HG03060 (cell line): ENCODE results near the gene ATP5F1C.
"Not testable (repeated sequence)": the region's sequence is repeated elsewhere in the genome, so short reads cannot be mapped to it uniquely, and the experiment has no call there.

Experiments used
- ATAC-seq: cut with Tn5 transposase; IDR thresholded peaks from one replicate; pipeline ENCODE4 v1.9.1; 2021; ENCODE audit warnings: low read depth, moderate number of reproducible peaks; ENCODE audit not compliant: unreplicated experiment

The ATP5F1C gene

DNA sequence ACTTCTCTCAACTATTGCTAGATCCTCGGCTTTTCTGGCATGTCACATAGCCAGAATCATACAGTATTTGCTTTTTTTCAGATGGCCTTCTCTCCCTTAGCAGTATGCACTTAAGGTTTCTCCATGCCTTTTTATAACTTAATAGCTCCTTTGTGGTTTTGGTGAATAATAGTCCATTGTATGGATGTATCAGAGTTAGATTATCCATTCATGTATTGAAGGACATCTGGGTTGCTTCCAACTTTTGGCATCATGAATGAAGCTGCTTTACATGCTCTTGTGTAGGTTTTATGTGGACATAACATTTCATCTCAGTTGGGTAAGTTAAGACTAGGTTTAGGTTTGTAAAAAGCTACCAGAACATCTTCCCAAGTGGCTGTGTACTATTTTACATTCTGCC is 4.6 kb downstream of the ATP5F1C start:
- ATAC-seq = no peak

DNA sequence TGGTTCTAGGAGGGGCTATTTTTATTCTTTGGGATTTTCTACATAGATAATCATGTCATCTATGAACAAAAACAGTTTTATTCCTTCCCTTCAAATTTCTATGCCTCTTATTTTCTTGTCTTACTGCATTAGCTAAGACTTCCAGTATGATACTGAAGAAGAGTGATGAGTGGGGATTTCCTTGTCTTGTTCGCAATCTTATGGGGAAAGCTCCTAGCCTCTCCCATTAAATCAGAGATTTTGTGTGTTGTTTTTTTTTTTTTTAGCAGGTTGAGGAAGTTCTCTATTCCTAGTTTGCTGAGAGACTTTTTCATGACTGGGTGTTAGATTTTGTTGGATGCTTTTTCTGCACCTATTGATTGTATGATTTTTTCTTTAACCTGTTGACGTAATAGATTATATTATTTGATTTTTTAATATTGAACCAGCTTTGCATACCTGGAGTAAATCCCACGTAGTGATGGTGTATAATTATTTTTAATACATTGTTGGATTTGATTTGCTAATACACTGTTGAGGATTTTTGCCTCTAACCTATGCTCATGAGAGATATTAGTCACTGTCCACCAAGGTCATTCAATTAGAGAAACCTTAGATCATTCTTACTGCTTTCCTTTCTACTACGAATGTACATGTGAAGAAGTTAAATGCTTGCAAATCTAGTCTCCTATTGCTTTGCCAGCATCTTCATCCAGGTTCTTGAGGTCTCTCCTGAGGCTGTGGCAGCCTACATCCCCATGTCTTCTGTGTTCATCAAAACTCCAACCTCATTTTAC is 6.5 kb downstream of the ATP5F1C start:
- no peak for ATAC-seq

DNA sequence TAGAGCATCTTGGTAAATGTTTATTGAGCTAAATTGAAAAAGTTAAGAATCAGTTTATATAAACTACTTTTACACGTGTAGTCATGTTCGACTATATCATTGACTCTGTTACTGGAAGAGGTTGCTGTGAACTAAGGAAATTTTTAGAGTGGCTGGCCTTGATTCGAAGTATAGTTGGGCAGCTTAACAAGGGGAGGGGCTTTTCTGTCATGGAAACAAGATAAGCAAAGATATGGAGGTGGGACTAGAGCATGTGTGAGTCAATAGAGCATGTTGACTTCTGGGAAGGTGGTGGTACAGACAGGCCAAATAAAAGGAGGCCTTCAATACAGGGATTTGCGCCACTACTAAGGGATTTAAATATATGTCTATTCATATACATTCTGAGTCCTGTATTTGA is 7.6 kb downstream of the ATP5F1C start:
- no peak for ATAC-seq

DNA sequence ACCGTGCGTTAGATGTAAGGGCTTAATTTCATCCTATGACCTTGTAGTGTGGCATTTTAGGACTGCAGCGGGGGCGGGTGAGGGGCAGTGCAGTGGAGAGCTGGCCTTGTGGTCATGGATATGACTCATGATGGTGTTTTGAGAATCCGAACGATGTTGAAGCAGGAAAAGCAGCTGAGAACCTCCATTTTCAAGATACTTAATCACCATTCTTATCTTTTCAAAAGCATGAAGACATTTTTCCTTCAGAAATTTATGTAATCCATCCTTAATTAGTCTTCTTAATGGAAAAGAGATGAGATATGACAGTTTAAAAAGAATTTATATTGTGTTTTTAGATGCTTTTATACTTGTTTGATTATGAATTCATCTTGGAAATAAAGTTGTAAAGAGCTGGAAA is 9.6 kb downstream of the ATP5F1C start:
- no peak for ATAC-seq

DNA sequence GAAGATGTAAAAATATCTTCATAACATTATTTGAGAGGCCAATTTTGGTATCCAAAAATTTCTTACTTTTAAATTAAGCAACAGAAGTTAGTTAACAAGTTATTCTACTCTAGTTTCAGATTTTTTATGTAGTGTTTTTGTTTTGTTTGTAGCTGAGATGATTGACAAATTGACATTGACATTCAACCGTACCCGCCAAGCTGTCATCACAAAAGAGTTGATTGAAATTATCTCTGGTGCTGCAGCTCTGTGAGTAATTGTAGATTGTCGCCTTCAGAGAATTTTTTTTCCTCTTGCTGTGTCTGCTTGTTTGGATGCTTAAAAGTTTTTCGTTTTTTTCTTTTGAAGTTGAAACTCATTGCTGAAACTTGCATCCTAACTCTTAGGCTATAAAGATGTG is 14.6 kb downstream of the ATP5F1C start:
- ATAC-seq = no peak

DNA sequence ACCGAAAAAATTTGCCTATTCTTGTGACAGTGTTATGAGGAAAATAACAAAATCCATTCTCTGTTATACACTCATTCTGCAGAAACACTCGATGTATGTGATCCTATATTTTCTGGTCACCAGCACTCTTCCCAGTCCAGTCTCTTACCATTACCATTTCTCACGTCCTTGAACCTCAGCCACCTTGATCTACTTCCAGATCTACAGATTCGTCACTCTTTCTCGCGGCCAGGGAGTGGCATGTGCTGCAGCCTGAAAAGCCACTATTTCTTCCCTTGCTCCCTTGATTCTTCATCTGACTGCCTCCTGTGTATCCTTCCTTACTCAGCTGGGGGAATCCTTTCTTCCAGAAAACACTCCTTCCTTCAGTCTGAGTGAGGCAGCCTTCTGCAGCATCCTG is 16.2 kb downstream of the ATP5F1C start:
- ATAC-seq = no peak

DNA sequence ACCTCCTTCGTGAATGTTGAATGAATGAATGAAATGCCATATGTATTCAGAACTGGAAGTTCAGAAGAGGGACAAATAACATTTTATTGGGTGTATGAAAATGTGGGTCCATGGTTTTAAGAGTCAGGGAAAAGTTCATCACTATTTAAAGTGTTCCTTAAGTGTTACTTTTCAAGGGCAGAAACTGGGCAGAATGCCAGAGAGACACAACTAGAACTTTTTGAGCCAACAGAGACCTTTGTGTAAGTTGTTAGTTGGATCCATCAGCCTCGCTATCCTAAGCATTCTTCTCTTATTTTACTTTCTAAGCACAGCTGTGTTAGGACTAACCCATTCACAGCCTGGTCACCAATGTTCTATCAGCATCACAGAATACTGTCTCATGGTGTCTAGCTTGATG is 16.8 kb downstream of the ATP5F1C start:
- ATAC-seq = no peak

DNA sequence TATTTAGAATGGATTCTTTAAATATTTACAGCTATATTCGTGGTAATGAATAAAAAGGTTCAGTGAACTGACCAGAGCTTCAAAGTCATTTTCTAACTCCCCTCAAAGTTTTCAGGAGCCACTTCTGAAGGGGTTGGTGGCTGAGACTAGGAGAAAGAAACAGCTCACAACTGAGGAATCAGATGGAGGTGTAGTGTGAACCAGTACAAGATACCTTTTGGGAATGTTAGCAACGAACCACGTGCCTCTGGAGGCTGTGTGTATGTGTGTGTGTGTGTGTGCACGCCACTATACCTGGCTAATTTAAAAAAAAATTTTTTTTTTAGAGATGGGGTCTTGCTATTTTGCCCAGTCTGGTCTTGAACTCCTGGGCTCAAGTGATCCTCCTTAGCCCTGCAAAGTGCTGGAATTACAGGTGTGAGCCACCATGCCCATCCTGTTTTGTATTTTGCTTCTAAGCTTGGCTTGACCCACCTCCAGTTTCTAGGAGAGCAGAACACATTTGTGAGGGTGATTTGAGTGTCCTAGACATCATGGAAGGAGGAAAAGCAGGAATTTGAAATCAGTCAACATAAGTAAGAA is 20.8 kb downstream of the ATP5F1C start:
- no peak for ATAC-seq

DNA sequence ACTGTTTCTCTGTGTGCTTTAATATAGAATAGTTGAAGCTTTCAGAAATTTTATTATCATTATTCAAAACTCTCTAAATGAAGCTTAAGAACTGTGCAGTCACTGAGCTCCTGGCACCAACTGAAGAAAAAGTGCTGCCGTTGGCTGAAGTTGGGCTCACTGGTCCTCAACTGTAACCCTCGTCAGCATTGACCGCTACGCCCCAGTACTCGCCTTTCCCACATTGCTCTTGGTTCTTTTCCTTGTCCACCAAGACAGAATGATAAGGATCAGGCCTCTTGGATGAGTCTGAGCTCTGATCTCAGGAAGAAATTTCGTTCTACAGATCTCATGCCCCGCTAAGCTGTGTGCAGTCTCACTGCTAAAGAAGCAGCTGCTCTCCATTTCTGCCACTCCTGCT is 22.5 kb downstream of the ATP5F1C start:
- ATAC-seq = no peak

DNA sequence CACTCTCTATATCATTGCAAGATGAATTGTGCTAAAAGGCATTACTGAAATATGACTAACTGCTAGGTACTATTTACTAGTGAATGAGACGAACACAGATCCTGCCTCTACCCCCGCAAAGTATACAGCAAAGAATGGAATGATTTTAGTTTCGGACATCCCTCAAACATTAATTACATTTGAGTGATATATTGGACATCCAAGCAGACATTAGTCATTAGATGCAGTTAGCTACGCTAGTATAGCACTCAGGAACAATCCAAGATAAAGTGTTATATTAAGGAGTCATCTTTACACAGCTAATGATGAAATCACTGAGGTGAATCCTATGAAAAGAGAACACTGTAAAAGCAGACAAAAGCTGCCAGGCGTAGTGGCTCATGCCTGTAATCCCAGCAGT is 23.0 kb downstream of the ATP5F1C start:
- no peak for ATAC-seq

DNA sequence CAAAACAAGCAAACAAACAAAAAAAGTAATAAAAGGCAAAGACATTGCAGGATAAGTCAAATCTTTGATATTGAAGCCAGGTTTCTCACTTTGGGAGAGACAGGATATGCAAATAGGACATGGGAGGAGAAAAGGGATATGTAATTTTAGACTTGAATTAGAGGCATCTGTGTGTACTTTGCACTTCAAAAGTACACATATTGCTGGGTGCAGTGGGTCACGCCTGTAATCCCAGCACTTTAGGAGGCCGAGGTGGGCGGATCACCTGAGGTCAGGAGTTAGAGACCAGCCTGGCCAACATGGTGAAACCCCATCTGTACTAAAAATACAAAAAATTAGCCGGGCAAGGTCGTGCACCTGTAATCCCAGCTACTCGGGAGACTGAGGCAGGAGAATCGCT is 23.8 kb downstream of the ATP5F1C start:
- not testable (repeated sequence) for ATAC-seq

DNA sequence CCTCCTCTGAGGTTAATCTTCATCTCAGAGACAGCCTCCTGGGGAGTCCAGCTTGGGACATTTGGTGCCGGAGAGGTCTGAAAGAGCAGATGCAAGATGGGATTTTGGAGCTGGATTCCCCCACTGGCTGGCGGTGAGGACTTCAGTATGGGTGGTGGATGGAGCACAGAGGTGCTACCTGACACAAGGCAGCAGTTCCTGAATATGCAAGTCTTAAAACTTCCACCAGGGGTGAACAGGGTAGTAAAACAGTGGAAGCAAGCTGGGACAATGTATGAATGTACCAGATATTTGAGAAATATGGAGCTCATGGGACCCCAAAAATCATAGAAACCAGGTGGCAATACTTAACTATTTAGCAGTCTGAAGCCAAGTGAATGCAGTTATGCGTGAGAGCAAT is 25.5 kb downstream of the ATP5F1C start:
- ATAC-seq = no peak

DNA sequence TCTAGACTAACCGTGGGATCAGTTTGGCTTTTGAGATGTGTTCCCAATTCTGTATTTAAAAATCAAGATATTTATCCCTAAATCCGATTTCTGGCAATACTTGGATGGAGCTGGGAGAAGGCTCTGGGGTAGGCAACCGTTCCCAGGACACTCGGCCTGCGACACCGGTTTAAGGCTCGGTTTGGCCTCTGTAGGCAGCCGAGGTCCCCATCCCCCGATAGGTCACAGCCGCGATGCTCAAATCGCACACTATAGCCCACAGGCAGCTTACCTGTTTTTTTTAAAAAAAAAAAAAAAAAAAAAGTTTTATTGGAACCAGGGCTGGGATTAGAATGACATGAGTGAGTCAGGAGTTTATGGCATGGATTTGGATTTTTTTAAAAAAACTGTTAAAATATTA is 29.6 kb downstream of the ATP5F1C start:
- ATAC-seq = no peak

DNA sequence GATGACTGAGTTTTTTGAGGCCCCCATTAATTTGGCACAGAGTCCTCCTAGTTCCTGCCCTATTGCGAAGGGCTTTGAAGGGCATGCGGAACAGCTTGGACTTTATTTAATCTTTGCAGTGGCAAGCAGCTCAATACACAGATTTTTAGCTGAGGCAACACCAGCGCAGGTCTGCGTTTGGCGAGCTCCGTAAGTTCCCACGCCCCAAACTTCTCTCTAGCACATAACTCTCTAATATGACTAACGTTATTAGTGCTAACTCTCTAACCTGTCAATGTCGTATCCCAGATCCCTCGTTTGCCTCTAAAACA is 30.0 kb downstream of the ATP5F1C start:
- no peak for ATAC-seq

DNA sequence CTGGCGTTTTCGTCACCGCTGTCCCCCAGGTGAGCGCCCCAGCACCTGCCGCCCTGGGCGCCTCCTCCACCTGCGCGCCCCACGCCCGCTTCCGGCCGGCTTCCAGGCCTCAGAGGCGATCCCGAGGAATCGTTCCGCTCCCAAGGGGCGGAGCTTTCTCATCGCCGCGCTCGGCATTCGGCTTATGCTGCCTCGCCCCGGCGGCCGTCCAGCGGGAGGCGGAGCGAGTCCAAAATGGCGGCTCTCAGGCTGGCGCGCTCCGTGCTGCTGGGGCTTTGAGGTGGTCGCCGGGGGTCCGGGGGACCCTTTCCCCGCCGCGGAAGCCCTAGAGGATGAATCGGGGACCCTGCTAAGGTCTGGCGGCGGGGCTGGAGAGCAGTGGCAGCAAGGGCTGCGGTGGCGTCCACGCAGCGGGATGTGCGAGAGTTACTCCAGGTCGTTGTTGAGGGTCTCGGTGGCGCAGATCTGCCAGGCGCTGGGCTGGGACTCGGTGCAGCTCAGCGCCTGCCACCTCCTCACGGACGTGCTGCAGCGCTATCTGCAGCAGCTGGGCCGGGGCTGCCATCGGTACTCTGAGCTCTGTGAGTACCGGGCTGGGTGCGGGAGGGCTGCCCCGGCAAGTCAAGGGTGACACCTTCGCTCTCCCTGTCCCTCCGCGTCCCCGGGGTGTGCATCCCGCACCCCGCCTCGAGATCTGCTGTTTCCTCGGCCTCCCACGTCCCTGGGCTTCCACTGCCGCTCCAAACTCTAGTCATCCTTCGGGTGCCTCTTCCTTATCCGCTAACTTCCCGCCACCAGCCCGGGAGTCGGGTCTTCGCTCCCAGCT is 30.5 kb downstream of the ATP5F1C start, which contains the start of gene TAF3:
TSS of gene TAF3 (plus strand) at position 211 of the 826 bp plus-strand sequence. CDS start at position 416, 205 bp downstream.
- peak; percentile 85 for ATAC-seq

DNA sequence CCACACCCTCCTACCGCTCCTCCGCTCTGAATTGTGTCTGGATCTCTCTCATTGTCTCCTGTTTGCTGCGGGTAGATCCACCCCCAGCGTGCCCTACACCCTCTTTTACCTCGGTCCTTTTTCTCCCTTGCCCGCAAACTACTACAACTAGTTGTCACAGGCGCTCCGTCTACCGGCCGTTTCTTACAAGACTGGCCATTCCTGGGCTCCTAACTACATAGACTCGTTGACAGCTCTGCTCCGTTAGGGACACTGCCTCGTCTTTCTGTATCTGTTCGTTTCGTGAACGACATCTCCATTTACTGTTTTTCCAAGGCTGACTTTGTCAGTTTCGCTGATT is 31.1 kb downstream of the ATP5F1C start:
- peak; percentile 20 for ATAC-seq

DNA sequence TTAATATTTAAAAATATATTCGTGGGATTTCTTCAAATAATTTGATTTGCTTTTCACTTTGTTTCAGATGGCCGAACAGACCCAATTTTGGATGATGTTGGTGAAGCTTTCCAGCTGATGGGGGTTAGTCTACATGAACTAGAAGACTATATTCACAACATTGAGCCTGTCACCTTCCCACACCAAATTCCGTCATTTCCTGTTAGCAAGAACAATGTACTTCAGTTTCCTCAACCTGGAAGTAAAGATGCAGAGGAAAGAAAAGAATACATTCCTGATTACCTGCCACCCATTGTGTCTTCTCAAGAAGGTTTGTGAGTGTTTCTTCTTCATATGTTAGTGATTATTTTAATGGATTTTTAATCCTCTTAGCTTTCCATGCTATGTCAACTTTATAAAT is 36.3 kb downstream of the ATP5F1C start:
- ATAC-seq = no peak

DNA sequence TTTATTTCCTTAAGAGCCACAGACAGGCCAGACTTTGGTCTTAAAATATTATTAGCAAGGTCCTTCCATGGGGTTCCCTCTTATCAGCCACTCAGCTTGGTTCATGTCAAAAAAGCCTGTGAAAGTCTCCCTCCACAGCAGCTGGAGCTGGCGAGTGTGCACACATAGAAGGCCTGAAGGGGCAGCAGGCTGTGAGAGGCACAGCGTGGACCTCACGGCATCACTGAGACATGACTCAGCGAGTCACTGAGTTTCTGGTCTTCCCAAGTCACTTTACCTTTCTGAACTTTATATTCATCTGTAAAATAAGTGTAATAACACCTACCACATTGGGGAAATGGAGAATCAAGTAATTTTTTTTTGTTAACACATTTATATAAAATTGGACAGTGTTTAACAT is 39.0 kb downstream of the ATP5F1C start:
- no peak for ATAC-seq

DNA sequence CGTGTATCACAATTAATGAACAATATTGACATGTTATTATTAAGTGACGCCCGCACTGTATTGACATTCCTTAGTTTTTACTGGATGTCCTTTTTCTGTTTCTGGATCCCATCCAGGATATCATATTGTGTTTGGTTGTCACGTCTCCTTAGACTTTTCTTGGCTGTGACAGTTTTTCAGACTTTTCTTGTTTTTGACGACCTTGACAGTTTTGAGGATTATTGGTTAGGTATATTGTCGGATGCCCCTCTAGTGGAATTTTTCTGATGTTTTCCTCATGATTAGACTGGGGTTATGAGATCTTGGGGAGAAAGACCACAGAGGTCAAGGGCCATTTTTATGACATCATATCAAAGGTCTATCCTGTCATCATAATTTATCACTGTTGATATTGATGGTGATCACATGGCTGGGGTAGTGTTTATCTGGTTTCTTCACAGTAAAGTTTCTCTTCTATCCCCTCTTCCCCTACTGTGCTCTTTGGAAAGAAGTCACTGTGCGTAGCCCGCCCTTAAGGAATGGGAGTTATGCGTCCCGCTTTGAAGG is 41.4 kb downstream of the ATP5F1C start:
- no peak for ATAC-seq

DNA sequence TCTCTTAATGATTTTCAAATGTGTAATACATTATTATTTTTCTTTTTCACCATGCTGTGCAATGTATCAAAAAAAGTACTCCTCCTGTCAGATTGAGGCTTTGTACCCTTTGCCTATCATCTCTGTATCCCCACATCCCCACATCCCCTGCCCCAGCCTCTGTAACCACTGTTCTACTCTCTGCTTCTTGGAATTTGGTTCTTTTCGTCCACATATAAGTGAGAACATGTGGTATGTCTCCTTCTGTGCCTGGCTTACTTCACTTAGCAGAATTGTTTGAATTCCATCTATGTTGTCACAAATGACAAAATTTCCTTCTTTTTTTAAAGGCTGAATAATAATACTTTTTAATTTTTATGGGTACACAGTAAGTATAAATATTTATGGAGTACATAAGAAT is 44.1 kb downstream of the ATP5F1C start:
- ATAC-seq = no peak

DNA sequence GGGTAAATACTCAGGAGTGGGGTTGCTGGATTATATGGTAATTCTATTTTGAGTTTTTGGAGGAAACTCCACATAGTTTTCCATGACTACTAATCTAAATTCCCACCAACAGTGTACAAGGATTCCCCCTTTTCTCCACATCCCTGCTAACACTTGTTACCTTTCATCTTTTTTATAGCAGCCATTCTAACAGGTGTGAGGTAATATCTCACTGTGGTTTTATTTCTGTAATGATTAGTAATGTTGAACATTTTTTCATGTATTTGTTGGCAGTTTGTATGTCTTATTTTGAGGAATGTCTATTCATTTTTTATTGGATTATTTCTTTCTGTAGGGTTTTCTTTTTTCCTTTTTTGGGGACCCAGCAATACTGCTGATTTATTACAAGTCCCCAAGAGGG is 45.2 kb downstream of the ATP5F1C start:
- ATAC-seq = no peak

DNA sequence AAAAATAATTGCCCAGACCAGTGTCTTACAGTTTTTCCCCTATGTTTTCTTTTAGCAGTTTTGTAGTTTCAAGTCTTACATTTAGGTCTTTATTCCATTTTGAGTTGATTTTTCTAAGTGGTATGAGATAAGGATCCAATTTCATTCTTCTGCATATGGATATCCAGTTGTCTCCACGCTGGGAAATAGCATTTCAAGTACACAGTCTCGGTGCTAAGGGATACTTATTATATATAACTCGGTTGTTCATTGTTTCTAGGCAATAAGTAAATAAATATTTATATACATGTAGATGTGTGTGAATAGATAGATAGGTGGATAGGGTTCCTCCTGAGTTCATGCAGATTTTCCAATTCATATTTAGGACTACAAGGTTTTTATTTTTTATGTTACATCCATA is 46.3 kb downstream of the ATP5F1C start:
- ATAC-seq = no peak
